ENCODE results near the gene FOXR1. TPM values are rescaled to one million over a fixed set of nuclear protein-coding genes. Genes with fewer than 3 reads are reported as not detected.

Gene FOXR1
- polyA plus RNA-seq: not detected
- long read RNA-seq, donor 1: 0 reads
- long read RNA-seq, donor 2: 0 reads
- long read RNA-seq, donor 3: 0 reads
- long read RNA-seq, donor 4: 0 reads
- long read RNA-seq, donor 5: 0 reads
- long read RNA-seq, donor 6: 0 reads
- long read RNA-seq, donor 7: 0 reads
- long read RNA-seq, donor 8: 0 reads
- long read RNA-seq, donor 9: 0 reads
- long read RNA-seq, donor 10: 0 reads

DNA sequence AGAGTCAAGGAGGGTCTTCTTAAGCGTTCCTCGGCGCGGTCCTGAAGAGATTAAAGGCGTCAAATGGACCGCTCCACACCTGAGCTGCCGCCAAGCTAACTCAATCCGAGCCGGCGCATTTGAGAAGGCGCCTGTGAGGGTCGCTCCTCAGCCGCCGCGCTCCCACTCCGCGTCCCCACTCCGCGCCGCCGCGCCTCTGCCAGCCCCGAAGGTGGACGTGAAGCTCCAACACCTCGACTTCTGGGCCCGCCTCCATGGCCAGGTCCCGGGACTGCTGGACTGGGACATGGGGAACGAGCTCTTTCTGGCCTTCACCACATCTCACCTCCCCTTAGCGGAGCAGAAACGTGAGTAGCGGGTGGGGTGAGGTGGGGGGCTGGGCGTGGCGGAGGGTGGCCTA, at the start of gene FOXR1:
Gene FOXR1 (plus strand): TSS at position 116 of the 400 bp plus-strand sequence. CDS start 171 bp downstream, at position 287.
- peaks cover 0 to 15% (median 0%) of the 10 kb centered on the region in 3 donors for H3K27me3 ChIP-seq (ENCODE audit: control insufficient read depth in 3 of 3, insufficient read depth in 3 of 3, low read length in 3 of 3)
- H3K36me3 ChIP-seq (ENCODE audit: control insufficient read depth in 3 of 3, insufficient read depth in 2 of 3, low read depth in 1 of 3, low read length in 3 of 3): no peaks in the 10 kb centered on the region
- H3K27ac ChIP-seq (ENCODE audit: low read depth in 1 of 3, low read length in 2 of 3): no peak within 1 kb of the TSS
- no peak within 1 kb of the TSS for H3K4me3 ChIP-seq (ENCODE audit: low read depth in 1 of 3, low read length in 3 of 3)
- WGBS, 3 donors: 46 to 67% (median 66%) methylated on average over 33 of the region's 33 CpGs
- peaks cover 0 to 4% of the 10 kb centered on the region in 2 donors for H3K9me3 ChIP-seq (ENCODE audit: control insufficient read depth in 2 of 2, insufficient read depth in 1 of 2, low read depth in 1 of 2, low read length in 1 of 2)
- FAIRE-seq (no peak), DNase-seq (no peak)
- H3K4me1 ChIP-seq (ENCODE audit: control insufficient read depth in 3 of 3, insufficient read depth in 2 of 3, low read depth in 1 of 3, low read length in 2 of 3): no peaks in the 10 kb centered on the region

DNA sequence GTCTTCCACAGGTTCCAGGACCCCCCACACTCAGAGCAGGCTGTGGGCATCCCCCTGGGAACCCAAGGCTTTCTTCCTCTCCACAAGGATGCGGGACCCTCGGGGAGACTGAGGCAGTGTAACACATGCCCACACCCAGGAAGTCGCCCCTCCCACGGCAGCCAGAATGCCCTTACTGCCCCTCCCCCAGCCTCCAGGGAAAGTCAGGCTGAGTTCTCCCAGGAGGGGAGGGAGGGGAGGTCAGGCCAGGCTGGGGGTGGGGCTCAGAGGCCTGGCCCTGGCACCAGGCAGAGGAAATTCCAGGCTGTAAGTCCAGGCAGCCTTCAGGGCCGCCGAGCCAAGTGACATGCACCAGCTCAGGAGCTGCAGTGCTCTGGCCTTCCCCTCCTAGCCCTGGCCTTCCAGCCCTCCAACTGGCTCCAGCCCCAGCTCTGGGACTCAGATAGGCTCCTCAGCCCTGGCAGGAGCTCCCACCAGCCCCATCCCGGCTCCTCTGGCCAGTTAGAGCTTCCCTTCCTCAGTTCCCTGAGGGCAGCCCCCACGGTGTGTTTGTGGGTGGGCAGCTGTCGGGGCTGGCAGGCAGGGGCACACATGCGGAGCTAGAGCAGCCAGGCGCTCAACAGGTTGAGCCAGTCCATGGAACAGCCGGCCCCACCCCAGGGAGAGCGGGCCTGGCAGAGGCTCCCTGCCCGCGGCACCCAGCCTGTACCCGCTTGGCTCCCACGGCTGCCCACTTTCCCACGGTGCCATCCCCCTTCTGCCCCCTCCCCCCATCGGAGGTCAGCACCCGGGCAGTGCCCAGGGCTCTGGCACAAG, 49.4 kb upstream of the FOXR1 start:
- FAIRE-seq: no peak
- Histone ChIP-seq H3K4me3 (ENCODE audit: low read depth in 1 of 3, low read length in 3 of 3) (peak overlapping the region; percentile 47 to 96 (median 93)), H3K36me3 (ENCODE audit: control insufficient read depth in 3 of 3, insufficient read depth in 2 of 3, low read depth in 1 of 3, low read length in 3 of 3) (peaks cover 0 to 19% (median 0%) of the 10 kb centered on the region in 3 donors), H3K27ac (ENCODE audit: low read depth in 1 of 3, low read length in 2 of 3) (peak overlapping the region; percentile 95 to 99 (median 98)), H3K27me3 (ENCODE audit: control insufficient read depth in 3 of 3, insufficient read depth in 3 of 3, low read length in 3 of 3) (no peaks in the 10 kb centered on the region), H3K9me3 (ENCODE audit: control insufficient read depth in 2 of 2, insufficient read depth in 1 of 2, low read depth in 1 of 2, low read length in 1 of 2) (no peaks in the 10 kb centered on the region), H3K4me1 (ENCODE audit: control insufficient read depth in 3 of 3, insufficient read depth in 2 of 3, low read depth in 1 of 3, low read length in 2 of 3) (peaks cover 3 to 78% (median 9%) of the 10 kb centered on the region in 3 donors)
- 8 to 22% (median 17%) methylated on average over 16 to 20 of the region's 20 CpGs for WGBS, 3 donors
- DNase-seq: peak; percentile 66 to 80

- Histone ChIP-seq H3K36me3 (ENCODE audit: control insufficient read depth in 3 of 3, insufficient read depth in 2 of 3, low read depth in 1 of 3, low read length in 3 of 3) (peaks cover 0 to 19% (median 0%) of the 10 kb centered on the region in 3 donors), H3K4me1 (ENCODE audit: control insufficient read depth in 3 of 3, insufficient read depth in 2 of 3, low read depth in 1 of 3, low read length in 2 of 3) (peaks cover 5 to 76% (median 9%) of the 10 kb centered on the region in 3 donors), H3K4me3 (ENCODE audit: low read depth in 1 of 3, low read length in 3 of 3) (peak overlapping the region; percentile 47 to 96 (median 93)), H3K27me3 (ENCODE audit: control insufficient read depth in 3 of 3, insufficient read depth in 3 of 3, low read length in 3 of 3) (no peaks in the 10 kb centered on the region), H3K27ac (ENCODE audit: low read depth in 1 of 3, low read length in 2 of 3) (peak overlapping the region; percentile 95 to 99 (median 98)), H3K9me3 (ENCODE audit: control insufficient read depth in 2 of 2, insufficient read depth in 1 of 2, low read depth in 1 of 2, low read length in 1 of 2) (no peaks in the 10 kb centered on the region)
- DNase-seq: no peak
- 26 to 41% (median 39%) methylated on average over 9 of the region's 9 CpGs for WGBS, 3 donors
- no peak for FAIRE-seq
Observed at GRCh38 chr11:118922745-118923627, 48.6 kb upstream of the FOXR1 start.

DNA sequence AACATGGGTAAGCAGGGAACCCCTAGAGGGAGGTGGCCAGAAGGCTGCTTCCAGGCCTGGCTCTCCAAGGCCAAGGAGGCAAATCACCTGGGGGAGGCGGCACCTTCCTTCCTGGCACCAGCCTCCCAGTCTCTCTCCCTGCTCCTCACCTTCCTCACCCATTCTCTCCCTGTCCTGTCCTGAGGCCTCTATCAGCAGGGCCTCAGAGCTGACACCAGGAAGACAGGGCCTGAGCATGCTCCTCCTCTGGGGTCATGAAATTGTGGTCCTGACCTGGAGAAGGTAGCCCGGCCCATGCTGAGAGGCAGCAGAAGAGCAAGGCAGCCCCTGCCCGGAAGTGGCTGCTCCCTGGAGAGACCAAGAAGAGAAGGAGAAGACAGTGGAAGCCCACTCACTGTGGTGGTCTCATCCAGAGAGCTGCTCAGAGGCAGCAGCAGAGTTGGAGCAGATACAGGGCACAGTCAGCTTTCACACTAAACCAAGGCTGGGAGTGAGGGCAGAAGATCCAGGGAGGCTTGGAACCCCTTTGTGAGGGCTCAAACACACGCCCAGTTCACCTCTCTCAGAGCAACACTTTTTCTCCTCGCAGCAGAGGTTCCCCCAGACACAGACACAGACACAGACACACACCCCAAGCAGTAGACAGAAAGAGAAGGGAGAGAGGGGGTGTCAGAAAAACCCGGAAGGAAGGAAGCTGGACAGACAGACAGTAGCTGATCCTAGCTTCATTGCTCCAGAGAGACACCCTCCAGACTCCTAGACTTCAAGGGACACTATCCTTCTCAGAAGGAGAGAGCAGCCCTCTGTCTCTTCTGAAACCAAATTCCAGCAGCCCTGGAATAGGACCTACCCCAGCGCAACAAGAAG, 47.6 kb upstream of the FOXR1 start:
- Histone ChIP-seq H3K4me1 (ENCODE audit: control insufficient read depth in 3 of 3, insufficient read depth in 2 of 3, low read depth in 1 of 3, low read length in 2 of 3) (peaks cover 5 to 72% (median 9%) of the 10 kb centered on the region in 3 donors), H3K4me3 (ENCODE audit: low read depth in 1 of 3, low read length in 3 of 3) (peak overlapping the region; percentile 67 to 96 (median 93)), H3K27ac (ENCODE audit: low read depth in 1 of 3, low read length in 2 of 3) (peak overlapping the region; percentile 95 to 99 (median 98)), H3K9me3 (ENCODE audit: control insufficient read depth in 2 of 2, insufficient read depth in 1 of 2, low read depth in 1 of 2, low read length in 1 of 2) (no peaks in the 10 kb centered on the region), H3K36me3 (ENCODE audit: control insufficient read depth in 3 of 3, insufficient read depth in 2 of 3, low read depth in 1 of 3, low read length in 3 of 3) (peaks cover 0 to 19% (median 0%) of the 10 kb centered on the region in 3 donors), H3K27me3 (ENCODE audit: control insufficient read depth in 3 of 3, insufficient read depth in 3 of 3, low read length in 3 of 3) (no peaks in the 10 kb centered on the region)
- 5 to 11% (median 5%) methylated on average over 7 of the region's 7 CpGs for WGBS, 3 donors
- FAIRE-seq (no peak), DNase-seq (peak; percentile 53 to 55)

GRCh38 chr11:118924591-118925585, 46.7 kb upstream of the FOXR1 start:
- no peaks in the 10 kb centered on the region for H3K27me3 ChIP-seq (ENCODE audit: control insufficient read depth in 3 of 3, insufficient read depth in 3 of 3, low read length in 3 of 3)
- H3K27ac ChIP-seq (ENCODE audit: low read depth in 1 of 3, low read length in 2 of 3): peak overlapping the region; percentile 95 to 99 (median 98)
- peaks cover 0 to 19% (median 0%) of the 10 kb centered on the region in 3 donors for H3K36me3 ChIP-seq (ENCODE audit: control insufficient read depth in 3 of 3, insufficient read depth in 2 of 3, low read depth in 1 of 3, low read length in 3 of 3)
- H3K9me3 ChIP-seq (ENCODE audit: control insufficient read depth in 2 of 2, insufficient read depth in 1 of 2, low read depth in 1 of 2, low read length in 1 of 2): no peaks in the 10 kb centered on the region
- peak overlapping the region; percentile 67 to 96 (median 93) for H3K4me3 ChIP-seq (ENCODE audit: low read depth in 1 of 3, low read length in 3 of 3)
- peak; percentile 63 to 84 for DNase-seq
- peaks cover 5 to 63% (median 8%) of the 10 kb centered on the region in 3 donors for H3K4me1 ChIP-seq (ENCODE audit: control insufficient read depth in 3 of 3, insufficient read depth in 2 of 3, low read depth in 1 of 3, low read length in 2 of 3)
- WGBS, 3 donors: 0 to 1% (median 1%) methylated on average over 43 to 45 of the region's 45 CpGs
- no peak for FAIRE-seq

DNA sequence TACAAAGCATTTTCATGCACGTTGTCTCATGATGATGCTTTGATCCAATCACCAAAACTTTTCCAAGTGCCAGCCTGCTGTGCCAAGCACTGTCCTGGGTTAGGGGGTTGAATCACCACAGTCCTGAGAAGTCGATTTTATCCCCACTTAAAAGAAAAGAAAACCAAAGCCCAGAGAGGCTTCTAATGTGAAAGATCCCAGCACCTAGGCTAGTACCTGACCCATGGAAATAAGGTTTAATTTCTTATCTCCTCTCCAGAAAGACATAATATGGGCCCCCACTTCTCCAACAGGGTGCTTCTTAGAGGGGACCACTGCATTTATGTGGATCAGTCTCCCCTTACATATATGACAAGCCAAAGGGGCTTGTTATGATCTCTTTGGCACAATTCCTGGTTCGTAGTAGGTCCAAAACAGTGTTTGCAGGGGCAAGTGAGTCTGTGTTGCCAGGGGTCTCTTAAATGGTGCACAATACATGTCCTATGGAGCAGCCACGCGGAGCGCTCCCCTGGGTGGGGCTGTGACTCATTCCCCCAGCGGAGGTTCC, 43.9 kb upstream of the FOXR1 start:
- 5 to 12% (median 11%) methylated on average over 7 of the region's 7 CpGs for WGBS, 3 donors
- no peak for FAIRE-seq

More for the DNA sequence above, 43.9 kb upstream of the FOXR1 start:
- Histone ChIP-seq H3K9me3 (ENCODE audit: control insufficient read depth in 2 of 2, insufficient read depth in 1 of 2, low read depth in 1 of 2, low read length in 1 of 2) (no peaks in the 10 kb centered on the region), H3K4me1 (ENCODE audit: control insufficient read depth in 3 of 3, insufficient read depth in 2 of 3, low read depth in 1 of 3, low read length in 2 of 3) (peaks cover 2 to 41% (median 6%) of the 10 kb centered on the region in 3 donors), H3K27ac (ENCODE audit: low read depth in 1 of 3, low read length in 2 of 3) (peak overlapping the region; percentile 73 to 99 (median 97)), H3K4me3 (ENCODE audit: low read depth in 1 of 3, low read length in 3 of 3) (peak overlapping the region in 2 of 3 donors; percentile 73 to 90), H3K27me3 (ENCODE audit: control insufficient read depth in 3 of 3, insufficient read depth in 3 of 3, low read length in 3 of 3) (no peaks in the 10 kb centered on the region), H3K36me3 (ENCODE audit: control insufficient read depth in 3 of 3, insufficient read depth in 2 of 3, low read depth in 1 of 3, low read length in 3 of 3) (peaks cover 0 to 11% (median 0%) of the 10 kb centered on the region in 3 donors)
- DNase-seq: no peak

Measured in small intestine (tissue), 16 donors.